Upper lobe of right lung (tissue), 1 donor: ENCODE data around the gene DBF4B. TPM values are rescaled to one million over a fixed set of nuclear protein-coding genes. Genes with fewer than 3 reads are reported as not detected.

Experiments
- ATAC-seq: fragments of 200-7000 bp; cut with Tn5 transposase; one replicate; pipeline ENCODE4 v1.9.1; 2020; ENCODE audit warnings: mild to moderate bottlenecking, moderate library complexity
- DNase-seq: peaks from one replicate; pipeline ENCODE4 v3.0.0-alpha.2; 2020
- H3K27ac ChIP-seq: fragments of 200-600 bp; one replicate; pipeline ENCODE4 v1.8.0; 2022
- H3K27me3 ChIP-seq: fragments of 200-600 bp; one replicate; pipeline ENCODE4 v1.8.0; 2022; ENCODE audit warnings: mild to moderate bottlenecking
- H3K36me3 ChIP-seq: fragments of 200-600 bp; one replicate; pipeline ENCODE4 v1.8.0; 2022
- H3K4me1 ChIP-seq: fragments of 200-600 bp; one replicate; pipeline ENCODE4 v1.8.0; 2022
- H3K4me3 ChIP-seq: fragments of 200-600 bp; one replicate; pipeline ENCODE4 v1.8.0; 2022; ENCODE audit warnings: mild to moderate bottlenecking
- H3K9me3 ChIP-seq: fragments of 200-600 bp; one replicate; pipeline ENCODE4 v1.8.0; 2022
- CTCF ChIP-seq: fragments of 200-600 bp; IDR thresholded peaks from one replicate; pipeline ENCODE4 v1.8.0; 2022; ENCODE audit warnings: antibody characterized with exemption
- intact Hi-C: fragments of 100-400 bp; cut with DNase I; formaldehyde crosslinking; loops from one replicate; pipeline ENCODE4 v1.11.0; 2022
- total RNA-seq: library from RNA; stranded (reverse); fragmentation: NEBNext Ultra II Directional; extraction: Animal tissue kit (Norgen Biotek cat#: 25700); gene quantifications from one replicate; pipeline ENCODE4 v1.2.1, GENCODE V29; 2021
- donor health status: DM: no; HTN: yes; CAD: no; lungs with severe emphysema.

The DBF4B gene
- total RNA-seq, 1 donor from 2014 or later: 4.5 TPM

DNA sequence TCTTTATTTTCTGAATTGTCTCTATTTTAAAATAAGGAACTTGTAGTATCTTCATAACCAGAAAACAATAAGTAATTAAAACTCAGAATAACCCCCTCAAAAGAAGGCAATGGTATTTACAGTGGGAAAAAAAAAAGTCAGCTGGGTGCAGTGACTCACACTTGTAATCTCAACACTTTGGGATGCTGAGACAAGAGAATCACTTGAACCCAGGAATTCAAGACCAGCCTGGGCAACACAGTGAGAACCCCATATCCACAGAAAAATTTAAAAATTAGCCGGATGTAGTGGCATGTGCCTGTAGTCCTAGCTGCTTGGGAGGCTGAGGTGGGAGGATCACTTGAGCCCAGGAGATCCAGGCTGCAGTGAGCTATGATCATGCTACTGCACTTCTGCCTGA, 83.8 kb downstream of the DBF4B start:
- no peak overlapping the region for H3K4me3 ChIP-seq
- H3K4me1 ChIP-seq: peaks cover 7% of the 10 kb centered on the region
- DNase-seq (no peak), ATAC-seq (no peak)
- intact Hi-C loops: no loop called here
- no peak overlapping the region for H3K27ac ChIP-seq
- no peaks in the 10 kb centered on the region for H3K36me3 ChIP-seq
- H3K27me3 ChIP-seq: no peaks in the 10 kb centered on the region
- TF ChIP-seq CTCF: no peak
- H3K9me3 ChIP-seq: no peaks in the 10 kb centered on the region

- no peak for ATAC-seq
These were observed 85.7 kb downstream of the DBF4B start for GRCh38 chr17:44793885-44794842.

DNA sequence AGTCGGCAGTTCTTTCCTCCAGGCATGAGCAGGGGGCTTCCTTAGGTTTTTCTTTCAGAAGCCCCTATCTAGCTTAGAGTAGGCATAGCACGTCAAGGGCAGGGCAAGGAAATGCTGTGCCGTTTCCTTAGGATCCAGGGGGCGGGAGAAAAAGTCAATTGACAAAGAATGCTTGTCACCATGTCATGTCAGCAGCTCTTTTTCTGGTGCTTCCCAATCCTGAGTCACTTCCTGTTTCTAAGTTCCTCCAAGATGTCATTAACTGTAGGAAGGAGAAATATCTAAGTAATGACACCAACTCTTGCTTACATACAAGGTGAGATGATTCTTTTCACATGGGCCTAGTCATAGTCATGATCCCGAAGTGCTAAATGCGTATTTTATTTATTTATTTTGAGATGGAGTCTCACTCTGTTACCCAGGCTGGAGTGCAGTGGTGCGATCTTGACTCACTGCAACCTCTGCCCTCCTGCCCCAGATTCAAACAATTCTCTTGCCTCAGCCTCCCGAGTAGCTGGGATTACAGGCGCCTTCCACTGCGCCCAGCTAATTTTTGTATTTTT, 86.5 kb downstream of the DBF4B start:
- intact Hi-C loops: no loop called here
- H3K4me3 ChIP-seq: no peak overlapping the region
- no peaks in the 10 kb centered on the region for H3K36me3 ChIP-seq
- no peak for TF ChIP-seq CTCF
- ATAC-seq: peak; percentile 86
- H3K27me3 ChIP-seq: no peaks in the 10 kb centered on the region
- H3K4me1 ChIP-seq: peaks cover 7% of the 10 kb centered on the region
- no peaks in the 10 kb centered on the region for H3K9me3 ChIP-seq
- peak overlapping the region; percentile 70 for H3K27ac ChIP-seq
- peak; percentile 38 for DNase-seq

More at GRCh38 chr17:44793885-44794842, 85.7 kb downstream of the DBF4B start:
- H3K36me3 ChIP-seq: no peaks in the 10 kb centered on the region
- no peaks in the 10 kb centered on the region for H3K27me3 ChIP-seq
- peak; percentile 9 for DNase-seq
- H3K4me1 ChIP-seq: peaks cover 7% of the 10 kb centered on the region
- H3K27ac ChIP-seq: peak overlapping the region; percentile 70
- intact Hi-C loops: no loop called here
- H3K9me3 ChIP-seq: no peaks in the 10 kb centered on the region
- no peak overlapping the region for H3K4me3 ChIP-seq
- no peak for TF ChIP-seq CTCF

DNA sequence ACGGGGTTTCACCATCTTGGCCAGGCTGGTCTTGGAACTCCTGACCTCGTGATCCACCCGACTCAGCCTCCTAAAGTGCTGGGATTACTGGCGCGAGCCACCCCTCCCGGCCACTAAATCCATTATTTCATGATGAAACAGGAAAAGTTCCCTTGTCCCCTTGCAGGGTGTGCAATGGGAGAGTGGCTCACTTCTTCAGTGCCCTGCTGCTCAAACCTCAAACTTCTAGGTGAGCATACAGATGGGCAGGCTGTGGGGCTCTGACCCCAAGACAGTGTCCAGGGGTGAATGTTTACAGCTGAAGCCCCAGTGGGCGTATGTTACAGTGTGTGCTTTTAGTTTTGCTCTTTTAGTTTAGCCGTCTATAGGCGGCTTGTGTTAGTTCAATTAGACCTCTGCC, 87.0 kb downstream of the DBF4B start:
- TF ChIP-seq CTCF: no peak

DNA sequence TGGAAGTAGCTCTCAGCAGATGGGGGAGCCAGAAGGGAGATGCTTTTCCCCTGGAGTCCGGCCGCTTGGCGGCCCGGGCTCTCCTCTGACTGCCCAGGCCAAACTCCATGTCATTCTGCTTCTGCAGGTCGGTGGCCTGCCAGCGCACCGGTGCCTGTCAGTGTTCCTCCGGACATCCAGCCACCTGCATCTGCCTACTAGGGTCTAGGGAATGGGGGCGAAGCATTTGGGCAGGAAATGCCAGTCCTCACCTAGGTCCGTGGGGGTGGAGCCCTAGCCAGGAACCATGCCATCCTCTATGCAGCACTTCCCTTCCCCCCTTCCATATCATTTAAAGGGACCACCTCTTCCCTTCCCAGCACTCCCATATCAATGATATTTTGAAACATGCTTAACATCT, 87.5 kb downstream of the DBF4B start:
- intact Hi-C loops: no loop called here
- Histone ChIP-seq H3K27ac (peak overlapping the region; percentile 70), H3K4me3 (no peak overlapping the region), H3K4me1 (peaks cover 7% of the 10 kb centered on the region), H3K9me3 (no peaks in the 10 kb centered on the region), H3K27me3 (no peaks in the 10 kb centered on the region), H3K36me3 (no peaks in the 10 kb centered on the region)
- ATAC-seq (no peak), DNase-seq (peak; percentile 37)
- no peak for TF ChIP-seq CTCF

More for the DNA sequence above, 87.0 kb downstream of the DBF4B start:
- no peaks in the 10 kb centered on the region for H3K27me3 ChIP-seq
- no peak overlapping the region for H3K4me3 ChIP-seq
- H3K27ac ChIP-seq: peak overlapping the region; percentile 70
- H3K9me3 ChIP-seq: no peaks in the 10 kb centered on the region
- no peaks in the 10 kb centered on the region for H3K36me3 ChIP-seq
- H3K4me1 ChIP-seq: peaks cover 7% of the 10 kb centered on the region
- ATAC-seq: no peak
- peak; percentile 19 for DNase-seq
- intact Hi-C loops: no loop called here
